ENCODE results near the gene MDM4. TPM values are rescaled to one million over a fixed set of nuclear protein-coding genes. Genes with fewer than 3 reads are reported as not detected.

MDM4 gene
- total RNA-seq, 6 donors from 2014 or later: 40.0 to 167 (median 69.2) TPM

DNA sequence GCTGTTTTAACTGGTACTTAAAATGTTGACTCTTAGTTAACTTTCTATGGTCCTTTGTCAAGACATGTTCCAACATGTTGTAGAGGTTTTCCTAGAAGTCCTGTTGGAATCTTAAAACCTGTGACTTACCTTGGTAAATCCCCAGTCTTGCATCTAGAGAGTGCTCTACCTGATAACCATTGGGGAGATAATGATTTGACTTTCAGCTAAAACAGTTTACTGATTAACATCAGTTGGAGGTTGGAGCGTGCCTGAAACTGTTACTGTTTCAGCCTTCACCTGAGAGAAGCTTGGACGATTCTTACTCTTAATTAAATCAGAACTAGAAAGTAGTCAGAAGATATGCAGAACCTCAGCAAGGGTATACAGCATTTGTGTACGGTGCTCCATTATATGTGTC is 8.8 kb downstream of the MDM4 start:
- ATAC-seq (ENCODE audit: low FRiP score in 2 of 2): no peak
- no peak for TF ChIP-seq EP300 (IDR thresholded peaks at IDR 0.05)
- TF ChIP-seq POLR2AphosphoS5 (IDR thresholded peaks at IDR 0.05): no peak
- no peak for TF ChIP-seq POLR2A (IDR thresholded peaks at IDR 0.05)
- TF ChIP-seq, protein P1, sequence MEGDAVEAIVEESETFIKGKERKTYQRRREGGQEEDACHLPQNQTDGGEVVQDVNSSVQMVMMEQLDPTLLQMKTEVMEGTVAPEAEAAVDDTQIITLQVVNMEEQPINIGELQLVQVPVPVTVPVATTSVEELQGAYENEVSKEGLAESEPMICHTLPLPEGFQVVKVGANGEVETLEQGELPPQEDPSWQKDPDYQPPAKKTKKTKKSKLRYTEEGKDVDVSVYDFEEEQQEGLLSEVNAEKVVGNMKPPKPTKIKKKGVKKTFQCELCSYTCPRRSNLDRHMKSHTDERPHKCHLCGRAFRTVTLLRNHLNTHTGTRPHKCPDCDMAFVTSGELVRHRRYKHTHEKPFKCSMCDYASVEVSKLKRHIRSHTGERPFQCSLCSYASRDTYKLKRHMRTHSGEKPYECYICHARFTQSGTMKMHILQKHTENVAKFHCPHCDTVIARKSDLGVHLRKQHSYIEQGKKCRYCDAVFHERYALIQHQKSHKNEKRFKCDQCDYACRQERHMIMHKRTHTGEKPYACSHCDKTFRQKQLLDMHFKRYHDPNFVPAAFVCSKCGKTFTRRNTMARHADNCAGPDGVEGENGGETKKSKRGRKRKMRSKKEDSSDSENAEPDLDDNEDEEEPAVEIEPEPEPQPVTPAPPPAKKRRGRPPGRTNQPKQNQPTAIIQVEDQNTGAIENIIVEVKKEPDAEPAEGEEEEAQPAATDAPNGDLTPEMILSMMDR (IDR thresholded peaks at IDR 0.05): no peak

DNA sequence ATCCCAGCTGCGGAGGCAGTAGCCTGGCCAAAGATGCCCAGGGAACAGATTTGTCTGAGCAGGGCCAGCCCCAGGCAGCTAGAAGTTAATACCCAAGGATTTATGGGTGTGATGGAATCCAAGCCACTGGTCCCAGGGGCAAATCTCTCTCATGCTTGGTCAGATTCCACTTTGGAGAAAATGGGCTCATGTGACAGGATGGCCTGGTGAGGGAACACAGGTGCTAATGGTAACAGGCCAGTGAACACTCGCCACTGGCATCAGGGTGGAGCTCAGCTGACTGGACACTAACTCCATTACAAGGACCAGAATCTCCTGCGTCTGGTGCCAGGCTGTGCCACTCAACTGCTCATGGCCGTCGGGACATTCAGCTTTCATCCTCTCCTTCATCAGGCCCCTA is 12.0 kb downstream of the MDM4 start:
- Histone ChIP-seq H3K36me3 (peaks cover 29 to 84% (median 63%) of the 10 kb centered on the region in 4 donors), H3K4me3 (no peak overlapping the region), H3K9me3 (no peaks in the 10 kb centered on the region), H3K27me3 (no peaks in the 10 kb centered on the region), H3K27ac (no peak overlapping the region), H3K4me1 (no peaks in the 10 kb centered on the region)
- ATAC-seq (ENCODE audit: low FRiP score in 2 of 2) (no peak), DNase-seq (no peak)
- 96 to 97% methylated on average over 5 of the region's 5 CpGs for WGBS, 2 donors
- no peak for TF ChIP-seq POLR2A (IDR thresholded peaks at IDR 0.05)
- TF ChIP-seq POLR2AphosphoS5 (IDR thresholded peaks at IDR 0.05): no peak
- TF ChIP-seq, protein P1 (IDR thresholded peaks at IDR 0.05): no peak
- TF ChIP-seq EP300 (IDR thresholded peaks at IDR 0.05): no peak

More for the DNA sequence above, 8.8 kb downstream of the MDM4 start:
- 85 to 90% methylated on average over 3 of the region's 3 CpGs for WGBS, 2 donors
- DNase-seq: no peak
- Histone ChIP-seq H3K27me3 (no peaks in the 10 kb centered on the region), H3K27ac (no peak overlapping the region), H3K9me3 (no peaks in the 10 kb centered on the region), H3K4me3 (no peak overlapping the region), H3K4me1 (peaks cover 15 to 19% (median 17%) of the 10 kb centered on the region in 4 donors), H3K36me3 (peaks cover 13 to 52% (median 39%) of the 10 kb centered on the region in 4 donors)

DNA sequence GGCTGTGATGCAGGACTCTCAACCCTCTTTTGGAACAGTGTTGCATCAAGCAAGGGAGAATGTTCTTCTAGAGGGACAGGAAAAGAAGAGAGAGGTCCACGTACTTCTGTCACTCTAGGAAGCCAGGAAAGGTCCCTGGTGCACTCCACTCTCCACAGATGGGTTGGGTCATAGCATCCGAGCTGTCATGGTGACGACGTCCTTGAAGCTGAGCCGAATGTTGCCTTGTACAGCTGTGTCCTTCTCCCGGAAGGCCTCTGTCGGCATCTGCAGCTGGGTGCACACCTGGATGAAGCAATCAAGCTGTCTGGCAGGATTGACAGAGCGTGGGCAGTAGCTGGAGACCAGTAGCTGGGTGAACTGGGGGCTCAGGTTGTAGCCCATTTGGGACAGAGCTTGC is 12.5 kb downstream of the MDM4 start:
- no peak for TF ChIP-seq EP300 (IDR thresholded peaks at IDR 0.05)
- TF ChIP-seq, protein P1 (IDR thresholded peaks at IDR 0.05): no peak
- no peak for TF ChIP-seq POLR2A (IDR thresholded peaks at IDR 0.05)
- TF ChIP-seq POLR2AphosphoS5 (IDR thresholded peaks at IDR 0.05): no peak
- ATAC-seq (ENCODE audit: low FRiP score in 2 of 2): no peak
- no peak overlapping the region for H3K4me3 ChIP-seq
- H3K9me3 ChIP-seq: no peaks in the 10 kb centered on the region
- no peak overlapping the region for H3K27ac ChIP-seq
- H3K27me3 ChIP-seq: no peaks in the 10 kb centered on the region
- peaks cover 29 to 88% (median 65%) of the 10 kb centered on the region in 4 donors for H3K36me3 ChIP-seq
- 89 to 94% methylated on average over 8 of the region's 8 CpGs for WGBS, 2 donors
- H3K4me1 ChIP-seq: no peaks in the 10 kb centered on the region
- DNase-seq: no peak

DNA sequence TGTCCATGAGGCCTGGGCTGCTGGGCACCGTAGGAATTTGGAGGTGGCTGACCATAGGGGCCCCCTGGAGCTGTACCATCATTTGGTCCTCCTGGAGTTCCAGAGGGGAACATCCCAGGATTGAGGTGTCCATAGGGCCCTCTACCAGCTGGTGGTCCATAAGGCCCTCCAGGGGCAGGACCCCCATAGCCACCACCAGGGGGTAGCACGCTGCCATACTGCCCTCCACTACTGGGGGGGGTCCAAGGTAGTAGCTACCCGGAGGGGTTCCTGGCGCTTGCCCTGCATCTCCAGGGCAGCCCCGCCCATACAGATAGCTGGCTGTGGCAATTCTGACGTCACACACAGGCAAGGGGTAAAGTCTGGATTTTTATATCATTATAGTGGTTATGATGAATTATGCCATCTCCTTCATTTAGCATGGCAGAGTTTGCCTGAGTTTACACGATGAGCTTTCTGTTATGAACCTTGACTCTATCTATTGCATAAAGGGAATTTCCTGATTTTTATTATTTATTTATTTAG is 13.2 kb downstream of the MDM4 start:
- WGBS, 2 donors: 94 to 96% methylated on average over 3 to 7 of the region's 7 CpGs
- Histone ChIP-seq H3K27me3 (no peaks in the 10 kb centered on the region), H3K36me3 (peaks cover 34 to 90% (median 70%) of the 10 kb centered on the region in 4 donors), H3K27ac (no peak overlapping the region), H3K4me3 (no peak overlapping the region), H3K9me3 (no peaks in the 10 kb centered on the region), H3K4me1 (no peaks in the 10 kb centered on the region)
- DNase-seq: no peak
- ATAC-seq (ENCODE audit: low FRiP score in 2 of 2): peak in 1 of 2 donors; percentile 44
- TF ChIP-seq POLR2A (IDR thresholded peaks at IDR 0.05): no peak
- TF ChIP-seq, protein P1 (IDR thresholded peaks at IDR 0.05): no peak
- TF ChIP-seq EP300 (IDR thresholded peaks at IDR 0.05): no peak

DNA sequence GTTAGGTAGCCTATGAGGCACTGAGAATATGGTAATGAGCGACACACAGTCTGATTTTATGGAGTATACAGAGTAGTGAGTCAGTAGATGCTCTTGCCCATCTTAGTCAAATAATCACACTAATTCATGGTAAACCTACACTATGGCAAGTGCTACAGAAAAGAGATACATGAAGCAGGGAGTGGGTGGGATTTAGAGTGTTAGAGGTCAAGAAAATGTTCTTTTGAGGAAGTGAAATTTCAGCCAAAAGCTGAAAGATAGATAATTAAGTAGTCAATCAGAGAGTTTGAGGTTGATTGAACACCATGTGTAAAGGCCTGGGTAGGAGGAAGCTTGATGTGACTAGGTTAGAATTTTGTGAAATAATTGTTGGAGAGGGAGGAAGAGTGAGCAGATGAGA is 14.7 kb downstream of the MDM4 start:
- Histone ChIP-seq H3K36me3 (peaks cover 33 to 96% (median 72%) of the 10 kb centered on the region in 4 donors), H3K9me3 (no peaks in the 10 kb centered on the region), H3K4me1 (no peaks in the 10 kb centered on the region), H3K4me3 (no peak overlapping the region), H3K27ac (no peak overlapping the region), H3K27me3 (no peaks in the 10 kb centered on the region)
- 93 to 100% methylated on average over 1 of the region's 1 CpG for WGBS, 2 donors
- TF ChIP-seq EP300 (IDR thresholded peaks at IDR 0.05) (no peak), POLR2AphosphoS5 (IDR thresholded peaks at IDR 0.05) (no peak), POLR2A (IDR thresholded peaks at IDR 0.05) (no peak)
- TF ChIP-seq, protein P1 (IDR thresholded peaks at IDR 0.05): no peak
- no peak for DNase-seq
- peak in 1 of 2 donors; percentile 10 for ATAC-seq (ENCODE audit: low FRiP score in 2 of 2)

Measured in upper lobe of left lung (tissue), 6 donors.